ENCODE data around the gene HCRTR1. TPM values are rescaled to one million over a fixed set of nuclear protein-coding genes. Genes with fewer than 3 reads are reported as not detected.

The HCRTR1 gene
- total RNA-seq, 1 donor from 2014 or later: not detected

- DNase-seq (ENCODE audit: low read depth): no peak
Observed at GRCh38 chr1:31667065-31667785, 49.7 kb downstream of the HCRTR1 start.

DNA sequence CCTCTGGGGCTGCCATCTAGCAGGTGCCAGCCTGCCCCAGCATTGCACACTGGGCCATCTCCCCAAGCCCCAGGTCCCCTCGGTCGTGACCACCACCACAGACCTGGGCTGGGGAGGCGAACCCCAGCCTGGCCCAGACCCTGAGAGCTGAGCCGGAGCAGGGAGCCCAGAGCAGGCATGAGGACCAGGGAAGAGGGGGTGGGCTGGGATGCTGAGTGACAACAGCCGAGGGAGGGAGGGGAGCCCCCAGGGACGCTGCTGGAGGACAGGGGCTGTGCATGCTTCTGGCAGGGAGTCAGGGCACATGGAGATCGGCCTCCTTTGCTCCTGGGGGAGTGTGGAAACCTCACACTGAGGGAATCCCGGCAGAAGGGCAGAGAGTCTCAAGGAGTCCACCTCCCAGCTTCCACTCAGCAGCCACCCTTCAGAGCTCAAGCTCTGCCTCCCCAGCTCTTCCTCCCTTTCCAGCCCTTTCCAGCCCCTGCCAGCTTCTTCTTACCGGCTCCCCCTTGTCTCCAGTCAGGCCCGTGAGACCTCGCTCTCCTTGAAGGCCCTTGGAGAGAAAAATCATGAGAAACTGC is 50.9 kb downstream of the HCRTR1 start:
- no peak for DNase-seq (ENCODE audit: low read depth)

DNA sequence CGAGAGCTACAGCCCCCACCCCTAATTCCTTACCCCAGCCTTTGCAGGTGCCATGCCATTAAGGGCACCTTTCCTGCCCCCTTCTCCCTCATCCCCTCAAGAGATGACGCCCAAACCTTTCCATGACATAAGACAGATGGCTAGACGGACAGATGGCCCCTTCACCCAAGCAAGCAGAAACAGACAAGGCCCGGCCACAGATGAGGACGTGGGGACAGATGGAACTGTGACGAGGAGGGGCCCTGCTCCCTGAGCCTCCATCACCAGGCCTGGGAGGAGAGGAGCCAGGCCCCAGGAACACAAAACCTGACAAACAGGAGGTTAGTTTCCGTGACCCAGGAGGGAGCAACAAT is 51.9 kb downstream of the HCRTR1 start:
- DNase-seq (ENCODE audit: low read depth): no peak

DNA sequence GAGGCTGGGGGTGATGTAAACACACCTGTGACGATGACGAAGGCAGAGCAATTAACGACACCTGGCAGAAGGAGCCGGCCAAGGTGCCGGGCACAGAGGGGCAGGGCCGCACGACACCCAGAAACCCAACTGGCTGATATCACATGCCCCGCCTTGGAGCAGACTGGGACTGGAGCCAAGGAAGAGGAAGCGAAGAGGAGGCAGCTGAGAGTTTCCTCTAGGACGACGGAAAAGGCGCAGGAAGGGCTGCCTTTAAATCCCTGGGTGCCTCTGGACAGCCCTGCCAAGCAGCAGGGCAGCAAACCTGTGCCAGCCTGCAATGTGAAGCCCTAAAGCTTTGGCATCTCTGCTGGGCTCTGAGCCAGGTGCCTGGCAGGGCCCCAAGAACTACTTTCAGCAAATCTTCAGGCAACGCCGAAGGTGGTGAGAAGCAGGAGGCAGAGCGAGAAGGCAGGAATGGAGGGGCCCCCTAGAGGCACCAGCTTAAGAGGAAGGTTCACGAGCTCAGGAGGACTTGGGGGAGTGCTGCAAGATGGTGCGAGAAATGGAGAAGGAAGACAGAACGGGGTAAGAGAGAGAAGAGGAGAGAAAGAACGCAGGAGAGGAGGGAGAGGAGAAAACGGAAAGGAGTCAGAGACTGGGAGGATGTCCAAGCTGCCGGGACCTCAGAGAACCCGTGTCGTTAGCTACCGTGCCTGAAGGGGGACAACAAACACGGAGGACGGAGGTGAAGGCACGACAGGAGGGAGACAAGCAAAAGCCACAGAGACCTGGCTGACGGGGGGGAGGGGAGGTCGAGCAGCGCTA is 52.5 kb downstream of the HCRTR1 start:
- DNase-seq (ENCODE audit: low read depth): peak; percentile 80

DNA sequence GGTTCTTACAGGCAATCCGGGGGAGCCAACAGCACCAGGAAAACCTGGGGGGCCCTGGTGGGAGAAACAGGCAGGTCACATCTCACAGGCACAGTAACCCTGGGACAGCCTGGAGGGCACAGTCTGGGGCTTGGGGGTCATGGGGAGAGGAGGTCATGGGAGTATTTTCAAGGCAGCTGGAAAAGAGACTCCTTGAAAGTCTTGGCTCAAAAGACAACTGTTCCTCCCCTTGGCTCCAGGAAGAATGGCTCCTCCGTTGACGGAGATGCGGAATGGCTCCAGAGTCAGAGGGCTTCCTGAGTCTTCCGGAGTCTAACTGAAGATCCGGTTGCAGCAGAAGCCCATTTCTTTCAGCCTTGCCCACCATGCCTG is 53.1 kb downstream of the HCRTR1 start:
- DNase-seq (ENCODE audit: low read depth): no peak

DNA sequence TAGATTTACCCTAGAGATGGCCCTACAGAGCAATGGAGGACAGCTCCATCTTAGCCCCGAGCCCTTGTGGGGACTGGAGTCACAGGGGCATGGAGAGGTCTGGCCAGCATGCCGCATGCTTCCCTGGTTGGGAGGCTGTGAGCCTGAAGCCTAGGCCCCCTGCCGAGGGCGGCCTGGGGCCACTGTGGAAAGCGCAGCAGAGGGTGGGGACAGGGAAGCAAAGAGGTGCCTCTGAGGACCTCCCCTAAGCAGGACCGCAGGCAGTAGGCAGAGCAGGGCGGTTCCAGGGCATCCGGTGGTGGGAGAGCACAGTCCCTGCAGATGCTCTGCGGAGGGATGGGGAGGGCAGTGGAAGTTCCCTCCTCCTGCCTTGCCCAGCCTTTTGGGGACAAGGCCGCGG is 53.7 kb downstream of the HCRTR1 start:
- no peak for DNase-seq (ENCODE audit: low read depth)

- DNase-seq (ENCODE audit: low read depth): no peak
Observed at GRCh38 chr1:31671561-31672201, 54.2 kb downstream of the HCRTR1 start.

GRCh38 chr1:31672986-31673385 is 55.5 kb downstream of the HCRTR1 start:
- DNase-seq (ENCODE audit: low read depth): no peak

GRCh38 chr1:31673433-31673832 is 55.9 kb downstream of the HCRTR1 start:
- no peak for DNase-seq (ENCODE audit: low read depth)

- no peak for DNase-seq (ENCODE audit: low read depth)
Observed at GRCh38 chr1:31674626-31675025, 57.1 kb downstream of the HCRTR1 start.

DNA sequence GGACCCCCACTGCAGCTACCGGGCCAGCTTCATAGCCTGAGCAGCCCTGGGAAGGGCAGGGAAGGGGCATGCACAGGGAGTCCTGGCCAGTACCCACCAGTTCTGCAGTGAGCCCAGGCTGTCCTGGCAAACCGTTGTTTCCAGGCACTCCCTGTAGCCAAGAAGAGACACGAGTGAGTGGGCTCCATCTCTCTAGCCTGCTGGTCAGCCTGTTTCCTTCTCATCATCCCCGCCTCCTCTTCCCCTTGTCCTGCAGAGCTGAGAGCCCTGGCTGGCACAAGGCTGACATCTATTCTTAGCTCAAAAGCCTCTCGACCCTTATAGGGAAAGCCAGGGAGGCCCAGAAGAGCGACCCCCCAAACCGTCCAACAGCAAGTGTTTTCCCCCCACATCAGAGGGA is 57.7 kb downstream of the HCRTR1 start:
- DNase-seq (ENCODE audit: low read depth): no peak

GRCh38 chr1:31675756-31676155 is 58.3 kb downstream of the HCRTR1 start:
- DNase-seq (ENCODE audit: low read depth): no peak

Other genes starting within 250 kb of the HCRTR1 start
- 11.3 and 74.1 TPM in 2 replicates for gene FABP3, start 244.6 kb upstream of the HCRTR1 start, total RNA-seq
- gene SERINC2, start 204.5 kb upstream of the HCRTR1 start, total RNA-seq: 16.5 and 38.6 TPM in 2 replicates
- 168 and 349 TPM in 2 replicates for gene TINAGL1, start 41.2 kb upstream of the HCRTR1 start, total RNA-seq
- gene PEF1, start 27.2 kb downstream of the HCRTR1 start, total RNA-seq: 80.4 and 121 TPM in 2 replicates
- 14.5 and 14.8 TPM in 2 replicates for gene COL16A1, start 86.3 kb downstream of the HCRTR1 start, total RNA-seq
- 0.69 and 8.0 TPM in 2 replicates for gene ADGRB2, start 146.7 kb downstream of the HCRTR1 start, total RNA-seq
- gene SPOCD1, start 198.3 kb downstream of the HCRTR1 start, total RNA-seq: 5.0 and 8.0 TPM in 2 replicates